GM19452 (cell line): Measurements from ENCODE around the gene NUDT7.

Source experiments
- ATAC-seq: cut with Tn5 transposase; IDR thresholded peaks from one replicate; pipeline ENCODE4 v1.9.1; 2021; ENCODE audit not compliant: unreplicated experiment

Gene NUDT7

DNA sequence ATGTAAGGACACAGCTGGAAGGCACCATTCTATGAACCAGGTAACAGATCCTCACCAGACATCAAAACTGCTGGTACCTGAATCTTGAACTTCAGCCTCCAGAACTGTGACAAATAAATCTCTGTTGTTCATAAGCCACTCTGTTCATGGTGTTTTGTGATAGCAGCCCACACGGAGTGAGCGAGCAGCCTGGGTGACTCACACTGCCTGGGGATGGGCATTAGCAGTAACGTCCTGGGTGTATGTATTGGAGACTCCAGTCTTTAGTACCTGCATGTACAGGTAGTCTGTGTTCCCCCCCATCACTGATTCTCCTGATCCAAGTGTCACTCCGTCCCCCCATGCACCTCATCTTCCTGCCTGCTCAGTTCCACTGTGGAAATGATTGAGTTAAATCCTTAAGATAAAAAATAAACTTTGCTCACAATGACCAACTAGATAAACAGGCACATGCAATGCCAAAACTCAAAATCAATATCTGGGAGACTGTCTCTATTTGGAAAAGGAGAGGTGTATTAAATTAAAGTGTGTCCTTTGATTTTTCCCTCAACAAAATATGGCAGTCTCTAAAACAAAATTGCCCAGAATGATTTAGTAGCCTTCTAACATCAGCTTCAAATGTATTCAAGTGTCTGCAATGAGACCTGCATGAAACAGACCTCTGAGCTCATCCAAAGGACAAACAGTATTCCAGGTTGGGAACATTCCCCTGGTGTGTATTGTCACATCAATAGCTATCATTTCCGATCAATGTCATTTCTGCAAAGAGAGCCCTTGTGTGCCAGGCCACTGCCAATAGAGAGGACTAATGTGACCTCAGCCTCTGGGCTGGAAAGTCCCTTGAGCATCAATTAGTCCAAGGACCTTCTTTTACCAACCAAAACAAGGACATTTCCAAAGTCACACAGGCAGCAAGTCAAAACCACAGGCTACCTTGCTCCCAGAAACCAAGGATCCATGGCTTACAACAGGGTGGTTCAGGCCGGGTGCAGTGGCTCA lies 53.9 kb downstream of the NUDT7 start:
- ATAC-seq, result no peak

DNA sequence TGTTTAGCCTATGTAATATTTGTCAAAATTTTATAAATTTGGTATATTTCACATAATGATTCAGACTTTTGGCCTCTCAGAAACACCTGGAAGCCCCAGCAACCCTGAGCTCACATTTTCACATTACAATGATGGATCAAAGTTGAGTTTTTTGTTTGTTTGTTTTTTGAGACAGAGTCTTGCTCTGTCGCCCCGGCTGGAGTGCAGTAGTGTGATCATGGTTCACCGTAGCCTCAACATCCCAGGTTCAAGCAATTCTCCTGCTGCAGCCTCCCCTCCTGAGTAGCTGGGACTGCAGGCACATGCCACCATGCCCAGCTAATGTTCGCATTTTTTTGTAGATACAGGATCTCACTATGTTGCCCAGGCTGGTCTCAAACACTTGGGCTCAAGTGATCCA lies 55.4 kb downstream of the NUDT7 start:
- ATAC-seq, result no peak

DNA sequence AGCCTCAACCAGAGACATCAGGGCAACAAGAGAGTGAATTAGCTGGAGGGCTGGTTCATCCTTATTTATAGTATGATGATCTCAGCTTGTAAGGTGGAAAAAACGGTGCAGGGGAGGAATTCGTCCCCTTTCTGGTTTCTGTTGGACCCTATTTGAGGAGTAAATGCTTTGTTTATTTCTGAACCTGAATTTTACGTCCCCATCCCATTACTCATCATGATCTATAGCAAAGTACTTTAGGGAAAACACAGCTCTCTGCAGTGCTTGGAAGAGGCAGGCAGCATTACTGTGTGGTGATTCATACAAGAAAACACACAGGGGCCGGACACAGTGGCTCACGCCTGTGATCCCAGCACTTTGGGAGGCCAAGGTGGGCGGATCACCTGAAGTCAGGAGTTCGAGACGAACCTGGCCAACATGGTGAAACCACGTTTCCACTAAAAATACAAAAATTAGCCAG lies 58.1 kb downstream of the NUDT7 start:
- ATAC-seq, result no peak

DNA sequence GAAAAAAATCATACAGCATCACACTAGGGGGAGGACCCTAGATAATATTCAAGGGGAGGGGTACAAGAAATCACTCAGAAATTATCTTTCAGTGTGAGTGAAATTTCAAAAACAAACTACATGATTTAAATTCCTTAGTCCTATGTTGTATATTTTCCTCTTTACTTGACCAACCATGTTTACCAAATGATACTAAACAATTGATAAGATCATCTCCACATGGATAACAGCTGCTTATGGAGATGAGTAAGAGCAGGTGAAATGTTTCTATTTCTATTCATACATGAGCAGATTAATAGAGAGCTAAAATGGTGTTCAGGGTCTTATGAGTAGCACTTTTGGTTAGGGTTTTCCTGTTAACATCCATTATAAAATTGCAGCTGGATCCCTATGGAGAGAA lies 58.8 kb downstream of the NUDT7 start:
- ATAC-seq, result no peak

DNA sequence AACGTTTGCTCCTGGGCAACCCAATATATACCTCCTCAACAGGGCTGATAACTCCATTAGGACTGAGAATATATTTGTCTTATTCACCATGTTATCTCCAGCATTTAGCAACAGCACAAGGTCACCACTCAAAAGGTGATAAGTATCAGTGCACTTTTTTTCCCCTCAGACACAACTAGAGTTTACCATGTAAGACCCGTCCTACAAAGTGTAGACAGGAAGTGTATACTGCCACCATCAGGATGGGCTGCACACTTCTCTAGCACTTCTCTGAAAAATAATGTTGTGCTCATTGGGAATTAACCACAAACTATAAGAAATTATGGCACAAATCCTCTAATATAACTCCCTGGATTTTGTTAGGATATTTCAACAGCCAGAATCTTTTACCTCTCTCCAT lies 60.4 kb downstream of the NUDT7 start:
- ATAC-seq, result no peak

DNA sequence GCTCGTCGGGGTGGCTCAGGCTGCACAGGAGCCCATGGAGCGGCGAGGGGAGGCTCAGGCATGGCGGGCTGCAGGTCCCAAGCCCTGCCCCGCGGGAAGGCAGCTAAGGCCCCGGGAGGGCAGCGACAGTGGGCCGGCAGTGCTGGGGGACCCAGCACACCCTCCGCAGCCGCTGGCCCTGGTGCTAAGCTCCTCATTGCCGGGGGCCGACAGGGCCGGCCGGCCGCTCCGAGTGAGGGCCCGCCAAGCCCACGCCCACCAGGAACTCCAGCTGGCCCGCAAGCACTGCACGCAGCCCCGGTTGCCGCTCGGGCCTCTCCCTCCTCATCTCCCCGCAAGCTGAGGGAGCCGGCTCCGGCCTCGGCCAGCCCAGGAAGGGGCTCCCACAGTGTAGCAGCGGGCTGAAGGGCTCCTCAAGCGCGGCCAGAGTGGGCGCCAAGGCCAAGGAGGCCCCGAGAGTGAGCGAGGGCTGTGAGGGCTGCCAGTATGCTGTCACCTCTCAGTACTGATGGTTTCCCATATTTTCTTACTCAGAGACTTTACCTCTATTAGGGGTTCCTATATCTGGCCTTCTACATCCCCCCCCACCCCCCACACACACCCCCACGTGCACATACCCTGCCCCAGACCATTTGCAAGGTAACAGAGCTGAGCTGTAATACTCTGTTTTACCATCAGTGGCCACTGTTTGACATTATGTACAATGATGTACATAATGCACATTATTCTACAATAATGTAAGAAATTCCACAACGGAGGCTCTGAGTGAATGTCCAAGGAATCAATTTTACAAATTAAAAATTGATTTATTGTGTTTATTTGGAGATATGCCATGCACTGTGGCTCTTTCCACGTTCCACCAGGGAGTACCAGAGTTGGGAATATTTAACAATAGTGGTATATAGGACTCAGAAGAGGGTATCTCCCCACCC lies 62.4 kb downstream of the NUDT7 start:
- ATAC-seq, result no peak

DNA sequence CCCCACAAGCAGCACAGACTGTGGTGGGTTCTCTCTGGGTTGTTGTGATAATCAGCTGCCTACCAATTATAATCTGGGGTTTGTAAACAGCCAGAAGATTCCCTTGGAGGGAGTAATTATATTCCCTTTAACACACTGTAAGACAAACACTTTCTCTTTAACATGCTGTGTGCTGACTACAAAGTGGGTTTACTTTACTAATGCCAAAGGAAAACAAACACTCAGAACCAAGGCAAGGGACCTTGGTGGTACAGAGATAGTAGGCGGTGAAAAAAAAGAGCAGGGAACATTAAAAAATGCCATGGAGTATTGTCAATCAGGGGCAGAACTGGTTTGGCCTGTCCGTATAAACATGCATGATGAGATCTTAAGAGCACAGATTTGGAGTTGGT lies 63.1 kb downstream of the NUDT7 start:
- no peak for ATAC-seq

DNA sequence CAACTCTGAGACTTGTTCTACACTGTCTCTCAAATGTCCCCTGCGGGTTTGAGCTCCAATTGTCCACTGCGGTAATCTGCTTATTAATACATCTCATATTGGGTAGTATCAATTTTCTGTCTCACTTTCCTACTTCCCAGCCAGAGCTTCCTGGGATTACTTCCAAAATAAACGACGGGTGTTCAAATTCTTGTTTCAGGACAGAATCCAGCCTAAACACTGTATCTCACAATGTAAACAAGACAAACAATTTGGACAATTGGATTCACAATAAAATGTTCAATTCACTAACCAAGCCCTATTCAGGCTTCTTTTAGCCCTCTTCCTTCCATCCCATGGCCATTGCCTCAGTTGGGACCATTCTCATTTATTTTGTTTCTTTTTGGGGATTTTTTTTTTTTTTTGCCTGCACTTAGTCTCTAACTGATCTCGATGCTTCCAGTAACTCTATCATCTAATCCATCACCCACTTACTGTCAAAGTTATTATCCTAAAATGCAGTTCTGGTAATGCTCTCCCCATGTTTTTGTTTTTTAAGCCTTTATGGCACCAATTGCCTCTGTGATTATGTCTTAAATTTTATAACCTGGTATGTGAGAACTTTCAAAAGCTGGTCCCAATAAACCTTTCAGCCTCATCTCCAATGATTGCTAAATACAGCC lies 64.0 kb downstream of the NUDT7 start:
- ATAC-seq, result no peak

DNA sequence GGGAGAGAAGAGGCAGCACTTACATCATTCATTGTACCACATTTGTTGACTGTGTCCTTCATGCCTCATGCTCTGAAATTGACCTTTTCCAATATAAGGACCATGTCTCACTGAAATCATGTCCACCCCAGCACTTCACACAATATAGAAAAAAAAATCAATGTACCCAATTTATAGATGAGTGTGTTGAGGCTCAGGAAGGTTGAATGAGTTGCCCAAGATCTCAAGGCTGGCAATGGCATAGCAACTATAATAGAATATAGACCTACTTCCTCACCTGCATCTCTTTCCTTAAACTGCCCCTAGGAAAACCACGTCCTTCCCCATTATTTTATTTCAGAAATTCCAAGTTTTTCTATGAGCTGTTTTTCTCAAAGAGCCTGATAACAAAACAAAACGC lies 65.1 kb downstream of the NUDT7 start:
- no peak for ATAC-seq

DNA sequence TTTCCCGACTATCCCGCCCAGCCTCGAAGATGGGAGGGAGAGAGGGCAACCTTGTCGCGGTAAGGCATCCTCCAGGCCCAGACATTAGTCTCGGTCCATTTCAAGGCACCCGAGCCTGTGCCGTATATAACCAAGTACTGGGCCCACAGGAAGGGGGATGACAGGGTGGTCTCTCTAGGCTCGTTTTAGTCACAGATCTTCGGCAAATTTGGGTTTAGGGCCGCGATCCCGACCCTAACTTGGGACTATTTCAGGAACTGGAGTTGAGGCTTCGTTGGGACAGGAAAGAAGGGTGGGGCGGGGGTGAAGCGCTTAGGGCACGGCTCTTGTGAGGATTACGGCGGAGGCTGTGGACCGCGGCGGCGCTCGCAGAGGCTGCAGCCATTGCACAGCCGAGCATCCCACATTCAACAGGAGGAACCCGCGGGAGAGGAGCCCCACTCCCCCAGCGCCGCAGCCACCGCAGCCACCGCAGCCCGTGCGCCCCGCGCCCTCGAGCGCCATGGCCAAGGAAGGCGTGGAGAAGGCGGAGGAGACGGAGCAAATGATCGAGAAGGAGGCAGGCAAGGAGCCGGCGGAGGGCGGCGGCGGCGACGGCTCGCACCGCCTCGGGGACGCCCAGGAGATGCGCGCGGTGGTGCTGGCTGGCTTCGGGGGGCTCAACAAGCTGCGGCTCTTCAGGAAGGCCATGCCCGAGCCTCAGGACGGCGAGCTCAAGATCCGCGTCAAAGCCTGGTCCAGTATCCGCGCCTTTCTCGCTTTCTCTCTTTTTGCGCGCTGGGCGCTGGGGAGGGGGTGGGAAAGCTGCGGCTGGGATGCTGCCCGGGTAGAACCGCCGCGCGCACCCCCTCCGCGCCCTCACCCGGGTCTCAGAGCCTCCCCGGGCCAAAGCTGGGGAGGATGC lies 66.1 kb downstream of the NUDT7 start, which contains the start of gene VAT1L:
VAT1L (plus strand) TSS at position 384 of the 904 bp plus-strand sequence; CDS start at position 503, 119 bp downstream.
- ATAC-seq, result no peak

DNA sequence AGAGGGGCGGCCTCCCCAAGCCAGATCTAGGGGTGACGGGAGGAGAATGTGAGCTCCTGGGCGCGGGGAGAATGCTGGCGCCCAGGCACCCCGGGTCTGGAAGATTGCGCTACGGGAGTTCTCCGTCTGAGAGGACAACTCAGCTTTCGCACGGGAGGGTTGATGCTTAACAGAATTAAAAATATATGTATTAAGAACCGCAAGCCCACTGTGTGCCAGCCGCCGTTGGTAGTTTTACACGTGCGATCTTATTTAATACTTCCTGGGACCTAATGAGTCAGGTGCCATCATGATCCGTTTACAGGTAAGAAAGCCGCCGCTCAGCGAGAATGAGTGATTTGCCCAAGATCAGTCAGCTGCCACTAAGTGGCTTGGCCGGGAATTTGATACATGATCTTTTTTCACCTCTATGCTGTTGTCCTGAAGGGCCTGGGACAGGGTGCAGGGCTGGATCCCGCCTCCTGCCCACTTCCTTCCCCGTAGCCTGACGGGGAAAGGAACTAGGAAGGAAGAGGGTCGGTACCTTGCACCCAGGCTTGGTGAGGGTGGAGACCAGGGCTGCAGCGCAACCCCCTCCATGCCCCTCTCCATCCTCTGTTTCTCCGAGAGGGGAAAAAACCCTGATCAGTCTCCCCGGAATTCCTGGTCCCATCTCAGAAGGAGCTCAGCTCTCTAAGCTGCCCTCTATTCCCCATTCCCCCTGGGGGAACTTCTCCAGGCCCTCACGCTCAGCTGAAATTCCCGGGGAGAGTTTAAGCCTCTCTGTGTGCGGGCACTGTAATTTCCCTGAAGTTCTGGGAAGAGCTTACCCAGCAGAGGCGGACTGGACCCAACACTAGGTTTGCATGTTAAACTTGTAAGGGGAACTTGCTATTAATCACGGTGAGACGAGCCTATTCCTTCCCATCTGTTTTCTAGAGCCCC lies 67.0 kb downstream of the NUDT7 start:
- ATAC-seq, result no peak

DNA sequence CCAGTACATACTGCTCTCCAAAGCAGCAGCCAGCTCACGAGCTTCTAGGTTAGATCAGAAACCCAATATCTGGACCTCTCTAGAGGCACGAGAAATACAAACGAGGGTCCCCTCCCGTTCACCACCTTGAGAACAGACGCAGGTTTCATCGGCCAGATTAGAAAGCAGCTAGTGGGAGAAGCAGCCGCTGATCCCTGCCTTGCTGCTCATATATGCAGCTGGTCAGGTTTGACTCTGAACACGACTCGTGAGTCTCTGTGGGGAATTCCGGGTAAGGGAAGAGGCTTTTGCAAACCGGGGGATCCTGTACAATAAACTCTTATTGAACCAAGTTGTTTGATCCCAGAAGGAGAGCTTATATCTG lies 67.7 kb downstream of the NUDT7 start:
- ATAC-seq, result no peak

DNA sequence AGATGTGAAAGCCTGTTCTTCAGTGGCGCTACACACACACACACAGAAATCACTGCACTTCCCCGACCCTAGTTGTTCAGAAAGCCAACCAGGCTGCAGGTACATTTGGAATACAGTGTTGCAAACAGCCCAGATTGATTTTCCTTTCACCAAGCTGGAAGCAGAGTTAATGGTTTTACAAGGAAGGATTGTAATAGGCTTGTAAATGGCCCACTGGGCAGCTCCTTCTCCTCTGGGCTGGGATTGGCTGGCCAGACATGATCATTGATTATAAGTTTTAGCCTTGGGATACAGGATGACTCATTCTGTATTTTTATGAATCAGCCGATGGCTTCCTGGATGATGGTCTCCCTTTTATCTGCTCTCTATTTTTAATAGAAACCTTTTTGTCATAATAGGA lies 68.6 kb downstream of the NUDT7 start:
- no peak for ATAC-seq
